Suprapubic skin (tissue), 4 donors: Measurements from ENCODE around the gene ZNF493. TPM values are rescaled to one million over a fixed set of nuclear protein-coding genes. Genes with fewer than 3 reads are reported as not detected.
A peak's percentile ranks its signal among the peaks of the same experiment; 100 is the strongest.

Experiments
- DNase-seq, 2 donors: peaks; one replicate each; pipeline ENCODE4 v3.0.0-alpha.2; 2019; ENCODE audit warnings: low spot score in 2 of 2
- H3K27ac ChIP-seq: fragments of 200-600 bp; sonication (generic); one replicate; pipeline ENCODE4 v1.5.1; 2019
- H3K27me3 ChIP-seq: fragments of 200-600 bp; sonication (generic); one replicate; pipeline ENCODE4 v1.5.1; 2019
- H3K36me3 ChIP-seq: fragments of 200-600 bp; sonication (generic); one replicate; pipeline ENCODE4 v1.5.1; 2019
- H3K4me1 ChIP-seq: fragments of 200-600 bp; sonication (generic); one replicate; pipeline ENCODE4 v1.5.1; 2019
- H3K4me3 ChIP-seq: fragments of 200-600 bp; sonication (generic); one replicate; pipeline ENCODE4 v1.5.1; 2019; ENCODE audit warnings: mild to moderate bottlenecking
- H3K9me3 ChIP-seq: fragments of 200-600 bp; sonication (generic); one replicate; pipeline ENCODE4 v1.5.1; 2019
- EP300 ChIP-seq: sonication (generic); formaldehyde crosslinking; IDR thresholded peaks from one replicate; pipeline ENCODE4 v1.6.1; 2017; ENCODE audit warnings: antibody characterized with exemption
- POLR2A ChIP-seq, 2 donors: fragments of 450-650 bp; IDR thresholded peaks; one replicate each; pipeline ENCODE4 v1.6.1; 2017; ENCODE audit warnings: antibody characterized with exemption in 2 of 2, mild to moderate bottlenecking in 2 of 2, moderate library complexity in 2 of 2
- POLR2AphosphoS5 ChIP-seq, 3 donors: sonication (generic); formaldehyde crosslinking; IDR thresholded peaks; one replicate each; pipeline ENCODE4 v1.6.1; 2017; ENCODE audit warnings: antibody characterized with exemption in 3 of 3
- WGBS: methylation state at CpG from one replicate; pipeline ENCODE4 v1.1.5; 2018; 5-methylcytosine and 5-hydroxymethylcytosine counted together
- total RNA-seq, 4 donors: library from RNA; depleted of rRNA; stranded (reverse); fragments of >200 nt; gene quantifications; one replicate each; pipeline ENCODE4 v1.1.0, GENCODE V29; 2016
- TF ChIP-seq, protein P1 (sequence below), 2 donors: fragments of 200-600 bp in 1 of 2; fragments of 450-650 bp in 1 of 2; sonication (generic) in 1 of 2; IDR thresholded peaks; one replicate each; pipeline ENCODE4 v1.5.1; 2016 to 2019; ENCODE audit warnings: antibody characterized with exemption in 2 of 2, mild to moderate bottlenecking in 1 of 2, moderate library complexity in 1 of 2

The ZNF493 gene
- total RNA-seq: 10 to 100 TPM; 12.8 to 52.6 (median 21.8) TPM

DNA sequence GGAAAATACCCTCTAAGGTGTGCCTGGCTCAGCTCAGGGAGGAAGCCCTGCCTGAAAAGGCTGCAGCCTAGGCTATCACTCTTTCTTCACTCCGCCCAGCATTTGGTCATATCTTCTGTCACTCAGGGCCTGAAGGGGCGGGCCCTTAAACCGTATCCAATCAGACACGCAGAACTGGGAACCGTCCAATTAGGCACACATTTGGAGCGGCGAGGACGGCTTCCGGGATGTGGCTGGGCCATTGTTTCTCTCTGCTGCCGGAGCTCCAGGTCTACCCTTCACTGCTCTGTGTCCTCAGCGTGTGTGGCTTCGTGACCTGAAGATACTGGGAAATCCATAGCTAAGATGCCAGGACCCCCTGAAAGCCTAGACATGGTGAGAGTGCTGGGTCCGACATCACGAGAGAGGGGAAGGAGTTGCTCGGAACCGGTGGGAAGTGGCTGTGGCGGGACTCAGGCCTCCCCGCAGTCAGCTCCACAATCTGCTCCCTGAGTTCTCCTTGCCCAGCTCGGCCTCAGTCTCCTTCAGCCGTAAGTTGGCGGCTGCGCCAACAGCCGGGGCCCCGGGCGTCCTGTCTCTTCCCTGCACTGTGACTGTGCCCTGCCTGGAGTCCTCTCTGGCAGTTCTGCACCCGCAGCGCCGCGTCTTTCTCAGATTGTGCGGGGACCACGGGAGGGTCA lies at the start of gene ZNF493:
ZNF493 (plus strand) TSS at position 241 of the 680 bp plus-strand sequence; CDS start at position 346, 105 bp downstream.
- Histone ChIP-seq H3K27ac (peak within 1 kb of the TSS; percentile 87), H3K4me3 (peak within 1 kb of the TSS; percentile 83), H3K27me3 (no peaks in the 10 kb centered on the region), H3K4me1 (peaks cover 22% of the 10 kb centered on the region), H3K9me3 (no peaks in the 10 kb centered on the region), H3K36me3 (peaks cover 19% of the 10 kb centered on the region)
- 1% methylated on average over 16 of the region's 31 CpGs for WGBS
- TF ChIP-seq, protein P1, sequence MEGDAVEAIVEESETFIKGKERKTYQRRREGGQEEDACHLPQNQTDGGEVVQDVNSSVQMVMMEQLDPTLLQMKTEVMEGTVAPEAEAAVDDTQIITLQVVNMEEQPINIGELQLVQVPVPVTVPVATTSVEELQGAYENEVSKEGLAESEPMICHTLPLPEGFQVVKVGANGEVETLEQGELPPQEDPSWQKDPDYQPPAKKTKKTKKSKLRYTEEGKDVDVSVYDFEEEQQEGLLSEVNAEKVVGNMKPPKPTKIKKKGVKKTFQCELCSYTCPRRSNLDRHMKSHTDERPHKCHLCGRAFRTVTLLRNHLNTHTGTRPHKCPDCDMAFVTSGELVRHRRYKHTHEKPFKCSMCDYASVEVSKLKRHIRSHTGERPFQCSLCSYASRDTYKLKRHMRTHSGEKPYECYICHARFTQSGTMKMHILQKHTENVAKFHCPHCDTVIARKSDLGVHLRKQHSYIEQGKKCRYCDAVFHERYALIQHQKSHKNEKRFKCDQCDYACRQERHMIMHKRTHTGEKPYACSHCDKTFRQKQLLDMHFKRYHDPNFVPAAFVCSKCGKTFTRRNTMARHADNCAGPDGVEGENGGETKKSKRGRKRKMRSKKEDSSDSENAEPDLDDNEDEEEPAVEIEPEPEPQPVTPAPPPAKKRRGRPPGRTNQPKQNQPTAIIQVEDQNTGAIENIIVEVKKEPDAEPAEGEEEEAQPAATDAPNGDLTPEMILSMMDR (IDR thresholded peaks at IDR 0.05): no peak
- TF ChIP-seq POLR2AphosphoS5 (IDR thresholded peaks at IDR 0.05) (peak; percentile 35 to 69 (median 66)), EP300 (no peak), POLR2A (IDR thresholded peaks at IDR 0.05) (peak; percentile 45 to 60)
- peak; percentile 96 to 97 for DNase-seq

DNA sequence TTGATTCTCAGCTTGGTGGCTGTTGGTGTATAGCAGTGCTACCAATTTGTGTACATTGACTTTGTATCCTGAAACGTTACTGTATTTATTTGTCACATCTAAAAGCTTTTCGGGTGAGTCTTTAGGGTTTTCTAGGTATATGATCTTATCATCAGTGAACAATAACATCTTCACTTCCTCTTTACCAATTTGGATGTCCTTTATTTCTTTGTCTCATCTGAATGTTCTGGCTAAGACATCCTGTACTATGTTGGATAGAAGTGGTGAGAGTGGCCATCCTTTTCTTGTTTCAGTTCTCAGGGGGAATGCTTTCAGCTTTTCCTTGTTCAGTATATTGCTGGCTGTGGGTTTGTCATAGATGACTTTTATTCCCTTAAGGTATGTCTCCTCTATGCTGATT lies 44.1 kb upstream of the ZNF493 start:
- TF ChIP-seq, protein P1 (IDR thresholded peaks at IDR 0.05): no peak
- TF ChIP-seq POLR2AphosphoS5 (IDR thresholded peaks at IDR 0.05) (no peak), POLR2A (IDR thresholded peaks at IDR 0.05) (no peak), EP300 (no peak)
- 40% methylated on average over 2 of the region's 2 CpGs for WGBS
- Histone ChIP-seq H3K27ac (no peak overlapping the region), H3K4me1 (no peaks in the 10 kb centered on the region), H3K4me3 (no peak overlapping the region), H3K9me3 (peaks cover 13% of the 10 kb centered on the region), H3K27me3 (no peaks in the 10 kb centered on the region), H3K36me3 (no peaks in the 10 kb centered on the region)
- DNase-seq: no peak

DNA sequence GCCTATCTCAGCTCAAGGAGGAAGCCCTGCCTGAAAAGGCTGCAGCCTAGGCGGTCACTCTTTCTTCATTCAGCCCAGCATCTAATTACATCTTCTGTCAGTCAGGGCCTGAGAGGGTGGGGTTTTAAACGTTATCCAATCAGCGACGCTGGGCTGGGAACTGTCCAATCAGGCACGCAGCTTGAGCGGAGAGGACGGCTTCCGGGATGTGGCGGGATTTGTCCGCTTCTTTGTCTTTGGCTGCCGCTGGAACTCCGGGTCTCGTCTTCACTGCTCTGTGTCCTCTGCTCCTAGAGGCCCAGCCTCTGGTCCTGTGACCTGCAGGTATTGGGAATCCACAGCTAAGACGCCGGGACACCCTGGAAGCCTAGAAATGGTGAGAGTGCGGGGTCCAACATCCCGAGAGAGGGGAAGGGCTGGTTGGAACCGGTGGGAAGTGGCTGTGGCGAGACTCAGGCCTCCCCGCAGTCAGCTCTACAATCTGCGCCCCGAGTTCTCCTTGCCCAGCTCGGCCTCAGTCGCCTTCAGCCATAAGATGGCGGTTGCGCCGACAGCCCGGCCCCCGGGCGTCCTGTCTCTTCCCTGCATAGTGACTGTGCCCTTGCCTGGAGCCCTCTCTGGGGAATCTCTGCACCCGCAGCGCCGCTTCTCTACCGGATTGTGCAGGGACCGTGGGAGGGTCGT lies 38.0 kb upstream of the ZNF493 start, which contains the start of gene ZNF738:
ZNF738 (plus strand) TSS at position 233 of the 684 bp plus-strand sequence; CDS start at position 374, 141 bp downstream.
- H3K9me3 ChIP-seq: no peaks in the 10 kb centered on the region

DNA sequence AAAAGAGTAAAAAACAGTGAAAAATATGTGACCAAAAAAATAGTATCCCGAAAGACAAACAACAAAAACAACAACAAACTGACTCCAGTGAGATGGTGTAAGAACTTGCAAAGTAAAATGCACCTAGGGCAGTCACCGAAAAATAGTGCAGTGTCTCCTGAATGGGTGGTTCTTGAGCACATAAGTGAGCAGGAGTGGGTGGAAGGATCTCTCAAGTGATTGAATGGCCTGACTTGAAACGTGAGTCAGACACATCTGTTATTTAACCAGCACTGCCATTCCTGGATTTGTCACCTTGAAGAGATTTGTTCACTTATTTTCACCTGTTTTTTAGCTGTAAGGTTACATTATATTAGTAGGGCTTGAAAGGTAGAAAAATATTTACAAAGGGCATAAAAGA lies 34.6 kb upstream of the ZNF493 start:
- H3K27me3 ChIP-seq: no peaks in the 10 kb centered on the region
- peaks cover 6% of the 10 kb centered on the region for H3K4me1 ChIP-seq
- H3K4me3 ChIP-seq: no peak overlapping the region
- H3K36me3 ChIP-seq: peaks cover 29% of the 10 kb centered on the region
- WGBS: 90% methylated on average over 3 of the region's 3 CpGs
- DNase-seq: no peak
- no peak overlapping the region for H3K27ac ChIP-seq
- no peak for TF ChIP-seq POLR2A (IDR thresholded peaks at IDR 0.05)
- H3K9me3 ChIP-seq: no peaks in the 10 kb centered on the region

More for the DNA sequence above, 38.0 kb upstream of the ZNF493 start, which contains the start of gene ZNF738:
- Histone ChIP-seq H3K27me3 (no peaks in the 10 kb centered on the region), H3K4me1 (peaks cover 6% of the 10 kb centered on the region), H3K4me3 (peak within 1 kb of the TSS; percentile 61), H3K36me3 (peaks cover 12% of the 10 kb centered on the region), H3K27ac (peak within 1 kb of the TSS; percentile 65)
- DNase-seq: peak; percentile 93 to 95
- TF ChIP-seq POLR2AphosphoS5 (IDR thresholded peaks at IDR 0.05) (no peak), POLR2A (IDR thresholded peaks at IDR 0.05) (peak in 1 of 2 donors; percentile 43)
- 0% methylated on average over 25 of the region's 36 CpGs for WGBS

DNA sequence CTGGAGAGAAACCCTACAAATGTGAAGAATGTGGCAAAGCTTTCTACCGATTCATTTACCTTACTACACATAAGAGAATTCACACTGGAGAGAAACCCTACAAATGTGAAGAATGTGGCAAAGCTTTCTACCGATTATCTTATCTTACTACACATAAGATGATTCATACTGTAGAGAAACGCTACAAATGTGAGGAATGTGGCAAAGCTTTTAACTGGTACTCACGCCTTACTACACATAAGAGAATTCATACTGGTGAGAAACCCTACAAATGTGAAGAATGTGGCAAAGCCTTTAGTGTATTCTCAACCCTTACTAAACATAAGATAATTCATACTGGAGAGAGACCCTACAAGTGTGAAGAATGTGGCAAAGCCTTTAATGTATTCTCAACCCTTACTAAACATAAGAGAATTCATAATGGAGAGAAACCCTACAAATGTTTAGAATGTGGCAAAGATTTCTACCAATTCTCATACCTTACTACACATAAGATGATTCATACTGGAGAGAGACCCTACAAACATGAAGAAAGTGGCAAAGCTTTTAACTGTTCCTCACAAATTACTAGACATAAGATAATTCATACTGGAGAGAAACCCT lies 12.9 kb upstream of the ZNF493 start:
- Histone ChIP-seq H3K9me3 (peaks cover 86% of the 10 kb centered on the region), H3K27me3 (no peaks in the 10 kb centered on the region), H3K4me1 (no peaks in the 10 kb centered on the region), H3K36me3 (peaks cover 16% of the 10 kb centered on the region), H3K4me3 (no peak overlapping the region), H3K27ac (no peak overlapping the region)
- TF ChIP-seq POLR2A (IDR thresholded peaks at IDR 0.05): no peak
- no peak for TF ChIP-seq POLR2AphosphoS5 (IDR thresholded peaks at IDR 0.05)
- TF ChIP-seq, protein P1 (IDR thresholded peaks at IDR 0.05): no peak
- TF ChIP-seq EP300: no peak
- DNase-seq: no peak
- WGBS: 95% methylated on average over 4 of the region's 4 CpGs

DNA sequence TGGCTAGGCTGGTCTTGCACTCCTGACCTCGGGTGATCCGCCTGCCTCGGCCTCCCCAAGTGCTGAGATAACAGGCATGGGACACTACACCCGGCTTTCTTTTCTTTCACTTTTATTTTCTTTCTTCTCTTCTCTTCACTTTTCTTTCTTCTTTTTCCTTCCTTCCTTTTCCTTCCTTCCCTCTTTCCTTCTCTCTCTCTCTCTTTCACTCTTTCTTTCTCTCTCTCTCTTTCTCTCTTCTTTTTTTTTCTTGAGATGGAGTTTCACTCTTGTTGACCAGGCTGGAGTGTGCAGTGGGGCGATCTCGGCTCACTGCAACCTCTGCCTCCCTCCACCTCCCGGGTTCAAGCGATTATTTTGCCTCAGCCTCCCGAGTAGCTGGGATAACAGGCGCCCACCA lies 812 bp upstream of the ZNF493 start:
- H3K4me3 ChIP-seq: no peak overlapping the region
- H3K9me3 ChIP-seq: no peaks in the 10 kb centered on the region
- no peak for DNase-seq
- no peak for TF ChIP-seq POLR2A (IDR thresholded peaks at IDR 0.05)
- no peak for TF ChIP-seq POLR2AphosphoS5 (IDR thresholded peaks at IDR 0.05)
- TF ChIP-seq EP300: no peak
- TF ChIP-seq, protein P1 (IDR thresholded peaks at IDR 0.05): no peak
- peaks cover 17% of the 10 kb centered on the region for H3K36me3 ChIP-seq
- H3K4me1 ChIP-seq: peaks cover 22% of the 10 kb centered on the region
- no peak overlapping the region for H3K27ac ChIP-seq
- no peaks in the 10 kb centered on the region for H3K27me3 ChIP-seq
- 95% methylated on average over 10 of the region's 10 CpGs for WGBS
